Activated CD8-positive, alpha-beta memory T cell treated with anti-CD3 and anti-CD28 coated beads for 36 hours (primary cell): Measurements from ENCODE around the gene PDPK1. TPM values are rescaled to one million over a fixed set of nuclear protein-coding genes. Genes with fewer than 3 reads are reported as not detected.

Experiments used
- CTCF ChIA-PET: fragments of 350-600 bp; sonication (Branson Sonifier 250); formaldehyde crosslinking; loops from one replicate; lab custom pipeline; 2021; ENCODE audit warnings: antibody characterized with exemption; lab: Charles Lee
- POLR2A ChIA-PET: fragments of 350-600 bp; sonication (Branson Sonifier 250); formaldehyde crosslinking; loops from one replicate; lab custom pipeline; 2021; ENCODE audit warnings: antibody characterized with exemption; lab: Charles Lee
- total RNA-seq, 2 experiments: library from RNA; stranded (reverse); gene quantifications; one replicate each; pipeline ENCODE4 v1.2.3, GENCODE V29; 2021

Gene PDPK1
- total RNA-seq, 2 experiments from 2014 or later: 47.9 to 49.2 TPM

- POLR2A ChIA-PET: interaction anchor here (1.1 to 1.7 kb wide), 3 partner anchors 13 to 19 kb away, joined by 4 to 23 read pairs (median 7); partner anchors contain the start of gene PDPK1
Observed at GRCh38 chr16:2518823-2519710, 18.8 kb upstream of the PDPK1 start.

GRCh38 chr16:2519711-2520080, 18.1 kb upstream of the PDPK1 start:
- ChIA-PET POLR2A (interaction anchor here (0.7 to 1.7 kb wide), 5 partner anchors 11 to 45 kb away, joined by 3 to 23 read pairs (median 7); partner anchors contain the start of genes CEMP1, PDPK1 and TBC1D24), CTCF (no interaction called here)

More at GRCh38 chr16:2518823-2519710, 18.8 kb upstream of the PDPK1 start:
- CTCF ChIA-PET: interaction anchor here (1.7 kb wide), 1 partner anchor 18 kb away, joined by 6 read pairs; no protein-coding TSS in a partner anchor

- ChIA-PET POLR2A (interaction anchor here (0.7 to 1.7 kb wide), 5 partner anchors 11 to 45 kb away, joined by 3 to 23 read pairs (median 7); partner anchors contain the start of genes CEMP1, PDPK1 and TBC1D24), CTCF (interaction anchor here (1.0 to 1.2 kb wide), 2 partner anchors 11 to 19 kb away, joined by 3 to 5 read pairs; partner anchors contain the start of gene CEMP1)
Observed at GRCh38 chr16:2520097-2520783, 17.6 kb upstream of the PDPK1 start, which contains the start of gene AMDHD2. Gene AMDHD2, plus strand, starts transcription at chr16:2520371. Its CDS starts 88 bp downstream, at chr16:2520459.

- POLR2A ChIA-PET: interaction anchor here (0.6 to 1.7 kb wide), 4 partner anchors 10 to 1100 kb away, joined by 6 to 23 read pairs (median 10); partner anchors contain the start of genes CEMP1 and PDPK1
- CTCF ChIA-PET: interaction anchor here (1.0 to 1.2 kb wide), 2 partner anchors 10 to 18 kb away, joined by 3 to 5 read pairs; partner anchors contain the start of gene CEMP1
Observed at GRCh38 chr16:2520784-2521531, 16.9 kb upstream of the PDPK1 start.

- POLR2A ChIA-PET: no interaction called here
- CTCF ChIA-PET: no interaction called here
Observed at GRCh38 chr16:2523801-2524231, 14.0 kb upstream of the PDPK1 start.

- ChIA-PET CTCF (no interaction called here), POLR2A (no interaction called here)
Observed at GRCh38 chr16:2524339-2524938, 13.4 kb upstream of the PDPK1 start.

GRCh38 chr16:2526135-2526534, 11.7 kb upstream of the PDPK1 start:
- POLR2A ChIA-PET: no interaction called here
- CTCF ChIA-PET: no interaction called here

- ChIA-PET POLR2A (no interaction called here), CTCF (no interaction called here)
Observed at GRCh38 chr16:2527071-2527783, 10.6 kb upstream of the PDPK1 start.

- ChIA-PET CTCF (no interaction called here), POLR2A (no interaction called here)
Observed at GRCh38 chr16:2527784-2528100, 10.1 kb upstream of the PDPK1 start.

- POLR2A ChIA-PET: no interaction called here
- CTCF ChIA-PET: no interaction called here
Observed at GRCh38 chr16:2528161-2529060, 9.4 kb upstream of the PDPK1 start.

- ChIA-PET CTCF (no interaction called here), POLR2A (no interaction called here)
Observed at GRCh38 chr16:2529061-2529931, 8.5 kb upstream of the PDPK1 start.

GRCh38 chr16:2529961-2530628, 7.7 kb upstream of the PDPK1 start:
- POLR2A ChIA-PET: no interaction called here
- CTCF ChIA-PET: no interaction called here

GRCh38 chr16:2530629-2531318, 7.0 kb upstream of the PDPK1 start:
- CTCF ChIA-PET: interaction anchor here (0.8 to 1.0 kb wide), 2 partner anchors 10 to 30 kb away, joined by 3 to 5 read pairs; partner anchors contain the start of gene AMDHD2
- POLR2A ChIA-PET: interaction anchor here (0.6 to 1.2 kb wide), 6 partner anchors 9 to 1784 kb away, joined by 3 to 13 read pairs (median 4); partner anchors contain the start of gene AMDHD2

GRCh38 chr16:2531371-2531695, 6.5 kb upstream of the PDPK1 start, which contains the start of gene CEMP1:
Gene CEMP1, minus strand, starts transcription at chr16:2531408. Its CDS starts 335 bp downstream, at chr16:2531073.
- ChIA-PET CTCF (interaction anchor here (0.8 to 1.0 kb wide), 2 partner anchors 11 to 30 kb away, joined by 3 to 5 read pairs; partner anchors contain the start of gene AMDHD2), POLR2A (interaction anchor here (0.6 to 1.2 kb wide), 6 partner anchors 10 to 1784 kb away, joined by 3 to 13 read pairs (median 4); partner anchors contain the start of gene AMDHD2)
